NB4 (cell line): ENCODE data around the gene EBF3.

Experiments
- DNase-seq: peaks from one replicate; pipeline ENCODE4 v3.0.0; 2010; ENCODE audit warnings: low read depth
- H3K4me3 ChIP-seq: one replicate; pipeline ENCODE4 v1.5.1; 2011; ENCODE audit warnings: mild to moderate bottlenecking, low read depth, low read length, moderate library complexity
- MYC ChIP-seq: IDR thresholded peaks from 2 replicates; pipeline ENCODE4 v1.6.1; 2011; ENCODE audit warnings: low read depth, low read length
- POLR2A ChIP-seq: IDR thresholded peaks from 2 replicates; pipeline ENCODE4 v1.6.1; 2011; ENCODE audit warnings: mild to moderate bottlenecking; ENCODE audit not compliant: insufficient read length; ENCODE audit errors: extremely low read depth
- TF ChIP-seq, protein P1 (sequence below): IDR thresholded peaks from one replicate; pipeline ENCODE4 v1.5.1; 2012; ENCODE audit warnings: low read depth, low read length
- TF ChIP-seq, protein P2 (sequence below): IDR thresholded peaks from 2 replicates; pipeline ENCODE4 v1.6.1; 2011; ENCODE audit warnings: low read depth, low read length

The EBF3 gene

DNA sequence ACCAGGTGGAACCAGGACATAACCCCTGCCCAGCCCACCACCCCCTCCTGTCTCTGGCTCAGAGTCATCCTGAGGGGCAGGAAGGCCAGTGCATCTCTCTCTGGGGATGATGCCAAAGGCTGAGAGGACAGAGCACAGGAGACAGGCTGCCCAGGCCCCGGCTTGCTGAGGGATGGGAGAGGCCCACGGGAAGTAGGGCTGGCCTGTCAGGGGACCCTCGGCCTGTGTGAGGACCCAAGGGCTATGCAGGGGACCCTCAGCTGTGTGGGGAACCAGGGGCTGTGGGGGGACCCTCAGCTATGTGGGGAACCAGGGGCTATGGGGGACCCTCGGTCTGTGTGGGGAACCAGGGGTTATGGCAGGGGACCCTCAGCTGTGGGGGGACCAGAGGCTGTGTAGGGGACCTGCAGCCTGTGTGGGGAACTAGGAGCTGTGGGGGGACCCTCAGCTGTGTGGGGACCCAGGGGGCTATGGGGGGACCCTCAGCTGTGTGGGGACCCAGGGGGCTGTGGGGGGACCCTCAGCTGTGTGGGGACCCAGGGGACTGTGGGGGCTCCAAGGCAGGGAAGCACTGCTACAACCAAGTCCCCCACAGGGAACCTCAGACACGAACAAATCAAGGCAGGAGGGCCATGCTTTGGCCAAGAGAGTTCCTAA lies 27.7 kb downstream of the EBF3 start:
- TF ChIP-seq MYC (no peak), POLR2A (no peak)
- TF ChIP-seq, protein P1, sequence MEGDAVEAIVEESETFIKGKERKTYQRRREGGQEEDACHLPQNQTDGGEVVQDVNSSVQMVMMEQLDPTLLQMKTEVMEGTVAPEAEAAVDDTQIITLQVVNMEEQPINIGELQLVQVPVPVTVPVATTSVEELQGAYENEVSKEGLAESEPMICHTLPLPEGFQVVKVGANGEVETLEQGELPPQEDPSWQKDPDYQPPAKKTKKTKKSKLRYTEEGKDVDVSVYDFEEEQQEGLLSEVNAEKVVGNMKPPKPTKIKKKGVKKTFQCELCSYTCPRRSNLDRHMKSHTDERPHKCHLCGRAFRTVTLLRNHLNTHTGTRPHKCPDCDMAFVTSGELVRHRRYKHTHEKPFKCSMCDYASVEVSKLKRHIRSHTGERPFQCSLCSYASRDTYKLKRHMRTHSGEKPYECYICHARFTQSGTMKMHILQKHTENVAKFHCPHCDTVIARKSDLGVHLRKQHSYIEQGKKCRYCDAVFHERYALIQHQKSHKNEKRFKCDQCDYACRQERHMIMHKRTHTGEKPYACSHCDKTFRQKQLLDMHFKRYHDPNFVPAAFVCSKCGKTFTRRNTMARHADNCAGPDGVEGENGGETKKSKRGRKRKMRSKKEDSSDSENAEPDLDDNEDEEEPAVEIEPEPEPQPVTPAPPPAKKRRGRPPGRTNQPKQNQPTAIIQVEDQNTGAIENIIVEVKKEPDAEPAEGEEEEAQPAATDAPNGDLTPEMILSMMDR, result no peak
- TF ChIP-seq, protein P2, sequence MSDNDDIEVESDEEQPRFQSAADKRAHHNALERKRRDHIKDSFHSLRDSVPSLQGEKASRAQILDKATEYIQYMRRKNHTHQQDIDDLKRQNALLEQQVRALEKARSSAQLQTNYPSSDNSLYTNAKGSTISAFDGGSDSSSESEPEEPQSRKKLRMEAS, result no peak
- no peak for DNase-seq
- no peak overlapping the region for H3K4me3 ChIP-seq

DNA sequence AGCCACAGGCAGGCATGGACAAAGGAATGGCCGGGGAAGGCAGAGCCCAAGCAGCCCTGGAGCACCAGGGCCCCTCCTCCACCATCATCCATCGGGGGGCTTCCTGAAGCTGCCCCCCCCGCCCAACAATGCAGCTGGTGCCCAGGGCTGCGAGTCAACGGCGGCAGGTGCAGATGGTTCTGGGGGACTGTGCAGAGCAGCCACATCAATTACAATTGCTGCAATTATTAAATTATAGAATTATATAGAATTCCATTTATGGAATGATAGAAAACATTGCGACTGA lies 28.3 kb downstream of the EBF3 start:
- H3K4me3 ChIP-seq, result no peak overlapping the region
- TF ChIP-seq MYC (no peak), POLR2A (no peak)
- TF ChIP-seq, protein P2, result no peak
- TF ChIP-seq, protein P1, result no peak
- no peak for DNase-seq

DNA sequence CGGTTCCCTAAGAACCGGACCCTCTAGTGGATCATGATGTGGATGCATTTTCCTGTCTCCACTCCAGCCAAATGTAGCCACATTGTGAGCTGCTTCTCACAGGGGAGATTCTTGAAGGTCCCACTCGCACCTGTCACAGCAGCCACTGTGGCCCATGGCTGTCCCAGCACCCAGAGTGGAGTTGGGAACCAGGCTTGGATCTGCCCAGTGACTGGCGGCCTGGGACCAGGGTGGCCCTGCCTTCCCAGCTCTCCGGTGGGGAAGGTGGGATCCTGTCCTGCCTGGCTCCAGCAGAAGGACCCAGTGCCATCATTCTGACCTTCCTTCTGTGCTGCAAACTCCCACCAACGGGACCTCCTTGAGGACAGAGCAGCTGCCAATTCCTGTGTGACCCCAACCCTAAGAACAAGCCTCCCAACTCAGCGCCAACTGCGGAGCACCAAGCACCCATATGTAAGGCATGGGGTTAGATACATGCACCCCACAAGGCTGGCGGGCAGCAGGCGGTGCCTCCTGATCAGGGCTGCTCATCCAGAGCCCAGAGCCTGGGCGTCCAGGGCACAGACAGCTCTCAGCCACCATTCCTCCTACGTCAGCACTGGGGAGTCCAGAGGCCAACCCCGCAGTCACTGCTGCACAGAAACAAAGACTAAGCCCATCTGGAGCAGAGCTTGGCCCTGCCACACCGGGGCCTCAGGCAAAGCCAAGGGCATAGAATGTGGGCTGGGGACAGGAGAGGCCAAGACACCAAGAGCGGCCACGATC lies 28.8 kb downstream of the EBF3 start:
- no peak overlapping the region for H3K4me3 ChIP-seq
- no peak for DNase-seq
- TF ChIP-seq, protein P2, result no peak
- TF ChIP-seq, protein P1, result no peak
- TF ChIP-seq POLR2A (no peak), MYC (no peak)

DNA sequence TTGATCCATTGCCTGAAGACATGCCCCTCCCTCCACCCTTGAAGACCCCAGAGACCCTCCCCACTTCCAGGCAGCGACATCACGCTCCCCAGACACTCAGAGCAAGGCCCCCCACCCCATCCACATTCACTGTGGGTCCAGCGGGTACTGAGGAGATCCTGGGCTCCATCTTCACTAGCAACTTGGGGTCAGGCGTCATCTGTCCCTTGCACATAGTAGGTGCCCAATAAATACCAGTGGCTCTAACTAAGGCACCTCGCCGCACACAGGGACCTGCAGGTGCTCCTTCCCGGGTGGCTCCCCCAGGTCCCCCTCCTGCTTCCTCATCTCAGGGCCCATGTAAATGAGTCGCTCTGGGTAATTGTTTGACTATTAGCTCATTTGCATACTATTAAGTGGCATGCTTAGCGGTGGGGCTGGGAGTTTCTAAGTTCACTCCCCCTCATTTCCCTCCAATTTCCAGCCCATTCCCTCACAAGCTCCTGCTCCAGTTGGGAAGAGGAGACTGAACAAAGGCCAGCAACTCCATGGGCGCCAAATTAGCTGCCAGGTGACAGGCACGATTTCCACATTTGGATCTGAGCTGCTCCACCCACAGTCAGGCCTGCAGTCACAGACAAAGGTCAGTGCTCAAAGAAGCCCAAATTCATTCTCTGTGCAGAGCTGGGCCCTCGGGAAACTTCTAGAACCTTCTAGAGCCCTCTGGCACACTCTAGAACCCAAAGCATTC lies 29.7 kb downstream of the EBF3 start:
- no peak for TF ChIP-seq POLR2A
- TF ChIP-seq MYC, result no peak
- TF ChIP-seq, protein P1, result no peak
- TF ChIP-seq, protein P2, result no peak
- no peak overlapping the region for H3K4me3 ChIP-seq
- DNase-seq, result no peak

DNA sequence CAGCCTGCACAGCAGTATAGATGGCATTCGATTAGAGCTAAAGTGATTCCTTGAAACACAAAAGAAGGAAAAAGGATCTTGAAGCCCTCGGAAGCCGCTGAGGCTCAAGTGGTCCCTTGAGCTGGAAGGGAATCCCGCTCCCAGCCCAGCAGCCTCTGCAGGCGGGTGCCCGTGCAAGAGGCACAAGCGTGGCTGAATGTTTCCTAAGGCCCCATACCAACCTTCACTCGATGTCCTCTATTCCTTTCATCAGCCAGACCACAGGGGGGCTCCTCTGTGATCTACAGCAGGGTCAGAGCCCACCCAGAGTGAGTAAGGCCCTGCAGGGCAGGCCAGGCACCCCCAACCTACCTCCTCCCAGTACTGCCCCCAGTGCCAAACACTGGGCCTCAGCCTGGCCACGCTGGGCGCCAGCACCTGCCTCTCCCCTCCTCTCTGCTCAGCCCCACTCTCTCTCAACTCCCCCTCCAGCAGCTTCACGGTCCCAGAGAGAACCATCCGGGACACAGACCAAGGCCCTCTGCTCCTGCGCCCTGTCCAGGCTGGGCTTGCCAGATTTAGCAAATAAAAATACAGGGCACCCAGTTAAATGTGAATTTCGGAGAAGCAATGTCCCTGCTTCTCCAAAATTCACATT lies 30.5 kb downstream of the EBF3 start:
- TF ChIP-seq POLR2A, result no peak
- TF ChIP-seq, protein P2, result no peak
- TF ChIP-seq MYC, result no peak
- TF ChIP-seq, protein P1, result no peak
- no peak for DNase-seq
- H3K4me3 ChIP-seq, result no peak overlapping the region
